C4-2B (cell line): ENCODE measurements around the gene SERINC1.

Source experiments
- ZFX ChIP-seq: fragments of 450-650 bp; IDR thresholded peaks from 2 replicates; pipeline ENCODE4 v1.6.1; 2017
- TF ChIP-seq, protein P1 (sequence below): fragments of 450-650 bp; conservative IDR thresholded peaks from 2 replicates; pipeline ENCODE4 v1.5.1; 2017; ENCODE audit warnings: mild to moderate bottlenecking

DNA sequence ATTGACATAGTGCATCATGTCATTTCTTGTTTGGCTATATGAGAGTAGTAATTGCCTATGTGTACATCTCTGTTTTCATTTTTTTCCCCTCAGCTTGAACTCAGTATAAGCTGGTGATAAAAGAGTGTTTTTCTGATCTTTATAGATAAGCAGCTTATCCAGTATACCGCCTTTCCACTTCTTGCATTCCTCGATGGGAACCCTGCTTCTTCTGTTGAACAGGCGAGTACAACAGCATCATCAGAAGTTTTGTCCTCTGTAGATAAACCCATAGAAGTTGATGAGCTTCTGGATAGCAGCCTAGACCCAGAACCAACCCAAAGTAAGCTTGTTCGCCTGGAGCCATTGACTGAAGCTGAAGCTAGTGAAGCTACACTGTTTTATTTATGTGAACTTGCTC is 39.8 kb downstream of the SERINC1 start:
- TF ChIP-seq, protein P1, sequence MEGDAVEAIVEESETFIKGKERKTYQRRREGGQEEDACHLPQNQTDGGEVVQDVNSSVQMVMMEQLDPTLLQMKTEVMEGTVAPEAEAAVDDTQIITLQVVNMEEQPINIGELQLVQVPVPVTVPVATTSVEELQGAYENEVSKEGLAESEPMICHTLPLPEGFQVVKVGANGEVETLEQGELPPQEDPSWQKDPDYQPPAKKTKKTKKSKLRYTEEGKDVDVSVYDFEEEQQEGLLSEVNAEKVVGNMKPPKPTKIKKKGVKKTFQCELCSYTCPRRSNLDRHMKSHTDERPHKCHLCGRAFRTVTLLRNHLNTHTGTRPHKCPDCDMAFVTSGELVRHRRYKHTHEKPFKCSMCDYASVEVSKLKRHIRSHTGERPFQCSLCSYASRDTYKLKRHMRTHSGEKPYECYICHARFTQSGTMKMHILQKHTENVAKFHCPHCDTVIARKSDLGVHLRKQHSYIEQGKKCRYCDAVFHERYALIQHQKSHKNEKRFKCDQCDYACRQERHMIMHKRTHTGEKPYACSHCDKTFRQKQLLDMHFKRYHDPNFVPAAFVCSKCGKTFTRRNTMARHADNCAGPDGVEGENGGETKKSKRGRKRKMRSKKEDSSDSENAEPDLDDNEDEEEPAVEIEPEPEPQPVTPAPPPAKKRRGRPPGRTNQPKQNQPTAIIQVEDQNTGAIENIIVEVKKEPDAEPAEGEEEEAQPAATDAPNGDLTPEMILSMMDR: no peak
- no peak for TF ChIP-seq ZFX
